PFSK-1 (cell line): ENCODE measurements around the gene TXNDC5.

Experiments used
- FOXP2 ChIP-seq: optimal IDR thresholded peaks from 2 replicates; pipeline ENCODE3; 2011; ENCODE audit warnings: borderline replicate concordance, control low read depth, inconsistent platforms; ENCODE audit not compliant: insufficient read depth; ENCODE audit errors: extremely low read length, extremely low read depth
- POLR2AphosphoS5 ChIP-seq: IDR thresholded peaks from 2 replicates; pipeline ENCODE4 v1.6.1; 2012; ENCODE audit warnings: low read depth, mild to moderate bottlenecking, control low read depth, low read length, moderate library complexity
- SIN3A ChIP-seq: IDR thresholded peaks from 2 replicates; pipeline ENCODE4 v1.6.1; 2012; ENCODE audit warnings: mild to moderate bottlenecking, low read length, moderate library complexity, borderline replicate concordance; ENCODE audit not compliant: insufficient read depth
- TAF1 ChIP-seq: IDR thresholded peaks from 2 replicates; pipeline ENCODE4 v1.6.1; 2012; ENCODE audit warnings: low read length, control low read depth, borderline replicate concordance; ENCODE audit not compliant: insufficient read depth
- TF ChIP-seq, protein P1 (sequence below), 2 experiments: IDR thresholded peaks; 2 replicates each; pipeline versions ENCODE4 v1.6.1 to v1.8.0; 2011 to 2012; ENCODE audit warnings: low read depth in 2 of 2, low read length in 2 of 2, control low read depth in 1 of 2, inconsistent platforms in 1 of 2, mild to moderate bottlenecking in 1 of 2, moderate library complexity in 1 of 2; ENCODE audit not compliant: insufficient read depth in 1 of 2

Gene TXNDC5

GRCh38 chr6:7954477-7955200 is 44.1 kb upstream of the TXNDC5 start:
- TF ChIP-seq TAF1 = no peak
- no peak for TF ChIP-seq FOXP2
- TF ChIP-seq POLR2AphosphoS5 = no peak
- TF ChIP-seq, protein P1, sequence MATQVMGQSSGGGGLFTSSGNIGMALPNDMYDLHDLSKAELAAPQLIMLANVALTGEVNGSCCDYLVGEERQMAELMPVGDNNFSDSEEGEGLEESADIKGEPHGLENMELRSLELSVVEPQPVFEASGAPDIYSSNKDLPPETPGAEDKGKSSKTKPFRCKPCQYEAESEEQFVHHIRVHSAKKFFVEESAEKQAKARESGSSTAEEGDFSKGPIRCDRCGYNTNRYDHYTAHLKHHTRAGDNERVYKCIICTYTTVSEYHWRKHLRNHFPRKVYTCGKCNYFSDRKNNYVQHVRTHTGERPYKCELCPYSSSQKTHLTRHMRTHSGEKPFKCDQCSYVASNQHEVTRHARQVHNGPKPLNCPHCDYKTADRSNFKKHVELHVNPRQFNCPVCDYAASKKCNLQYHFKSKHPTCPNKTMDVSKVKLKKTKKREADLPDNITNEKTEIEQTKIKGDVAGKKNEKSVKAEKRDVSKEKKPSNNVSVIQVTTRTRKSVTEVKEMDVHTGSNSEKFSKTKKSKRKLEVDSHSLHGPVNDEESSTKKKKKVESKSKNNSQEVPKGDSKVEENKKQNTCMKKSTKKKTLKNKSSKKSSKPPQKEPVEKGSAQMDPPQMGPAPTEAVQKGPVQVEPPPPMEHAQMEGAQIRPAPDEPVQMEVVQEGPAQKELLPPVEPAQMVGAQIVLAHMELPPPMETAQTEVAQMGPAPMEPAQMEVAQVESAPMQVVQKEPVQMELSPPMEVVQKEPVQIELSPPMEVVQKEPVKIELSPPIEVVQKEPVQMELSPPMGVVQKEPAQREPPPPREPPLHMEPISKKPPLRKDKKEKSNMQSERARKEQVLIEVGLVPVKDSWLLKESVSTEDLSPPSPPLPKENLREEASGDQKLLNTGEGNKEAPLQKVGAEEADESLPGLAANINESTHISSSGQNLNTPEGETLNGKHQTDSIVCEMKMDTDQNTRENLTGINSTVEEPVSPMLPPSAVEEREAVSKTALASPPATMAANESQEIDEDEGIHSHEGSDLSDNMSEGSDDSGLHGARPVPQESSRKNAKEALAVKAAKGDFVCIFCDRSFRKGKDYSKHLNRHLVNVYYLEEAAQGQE (IDR thresholded peaks at IDR 0.05; ENCODE audit: insufficient read depth in 1 of 2, low read depth in 2 of 2, low read length in 2 of 2) = no peak
- TF ChIP-seq SIN3A = no peak

DNA sequence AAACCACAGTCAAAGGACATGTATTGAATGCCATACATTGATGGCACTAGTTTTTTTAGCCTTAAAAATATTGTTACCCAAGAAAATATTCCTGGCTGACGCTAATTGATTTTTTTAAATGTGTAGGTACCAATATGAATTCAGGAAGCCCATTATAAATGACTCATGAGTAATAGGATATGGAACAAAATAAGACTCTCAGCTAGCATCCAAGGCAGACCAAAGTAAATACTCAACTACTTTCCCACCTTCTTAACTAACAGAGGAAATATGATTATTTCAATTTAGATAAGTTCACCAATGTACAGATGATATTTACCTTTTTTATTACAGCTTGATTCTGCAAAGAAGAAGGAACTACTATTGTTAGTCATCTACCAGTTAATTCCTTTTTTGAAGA is 43.2 kb upstream of the TXNDC5 start:
- TF ChIP-seq TAF1 = no peak
- TF ChIP-seq SIN3A = no peak
- TF ChIP-seq, protein P1 (IDR thresholded peaks at IDR 0.05; ENCODE audit: insufficient read depth in 1 of 2, low read depth in 2 of 2, low read length in 2 of 2) = no peak
- no peak for TF ChIP-seq FOXP2
- no peak for TF ChIP-seq POLR2AphosphoS5

DNA sequence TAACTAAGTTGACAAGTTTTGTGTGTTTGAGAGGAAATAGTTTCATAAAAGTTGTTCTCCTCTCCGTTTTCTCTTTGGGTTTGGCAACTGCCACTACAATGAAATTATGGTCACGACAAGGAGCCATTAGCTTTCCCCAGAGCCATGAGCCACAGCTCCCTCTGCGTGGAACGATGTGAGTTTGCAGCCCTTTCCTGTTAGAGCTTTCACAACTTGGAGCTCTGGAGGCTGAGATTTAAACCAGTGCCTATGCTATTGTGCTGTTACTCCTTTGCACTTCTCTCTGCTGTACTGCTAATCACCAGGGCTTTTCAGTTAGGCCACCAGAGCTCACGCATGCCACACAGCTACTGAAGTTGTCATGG is 29.3 kb upstream of the TXNDC5 start:
- TF ChIP-seq SIN3A (no peak), POLR2AphosphoS5 (no peak), TAF1 (no peak), FOXP2 (no peak)
- TF ChIP-seq, protein P1 (IDR thresholded peaks at IDR 0.05; ENCODE audit: insufficient read depth in 1 of 2, low read depth in 2 of 2, low read length in 2 of 2) = no peak

- no peak for TF ChIP-seq SIN3A
- TF ChIP-seq, protein P1 (IDR thresholded peaks at IDR 0.05; ENCODE audit: insufficient read depth in 1 of 2, low read depth in 2 of 2, low read length in 2 of 2) = no peak
- TF ChIP-seq POLR2AphosphoS5 = no peak
- TF ChIP-seq FOXP2 = no peak
- no peak for TF ChIP-seq TAF1
These were observed 28.7 kb upstream of the TXNDC5 start for GRCh38 chr6:7939184-7939863.
